H1 (cell line): Measurements from ENCODE around the gene GSPT1. TPM values are rescaled to one million over a fixed set of nuclear protein-coding genes. Genes with fewer than 3 reads are reported as not detected.

Experiments used
- CTCF ChIA-PET: fragments of 300-600 bp; sonication (Branson Sonifier 250); formaldehyde crosslinking; loops from one replicate; lab custom pipeline; 2021; ENCODE audit not compliant: partially characterized antibody; lab: Charles Lee
- POLR2A ChIA-PET: fragments of 300-600 bp; sonication (Branson Sonifier 250); formaldehyde crosslinking; loops from one replicate; lab custom pipeline; 2021; ENCODE audit warnings: inconsistent platforms; ENCODE audit not compliant: partially characterized antibody; lab: Charles Lee
- DNase-seq, 2 experiments: peaks; one replicate each; pipeline versions ENCODE4 v3.0.0 to v3.0.0-alpha.2; 2010 to 2022; ENCODE audit warnings: low spot score in 2 of 2, low read depth in 1 of 2, mixed read lengths in 1 of 2
- FAIRE-seq: peaks from 2 replicates; lab custom pipeline; 2011; peaks lifted over from hg19 to GRCh38; lab: Jason Lieb, UNC
- H2AFZ ChIP-seq: 2 replicates; pipeline ENCODE4 v1.8.1; 2012; ENCODE audit warnings: low read length, inconsistent platforms
- H2AK5ac ChIP-seq: 2 replicates; pipeline ENCODE4 v1.6.1; 2013; ENCODE audit warnings: low read depth, low read length
- H2BK120ac ChIP-seq: replicated peaks from 2 replicates; pipeline ENCODE3; 2013; ENCODE audit warnings: low read depth, low read length, inconsistent platforms
- H2BK12ac ChIP-seq: 2 replicates; pipeline ENCODE4 v1.6.1; 2013; ENCODE audit warnings: low read depth, low read length
- H2BK15ac ChIP-seq: 2 replicates; pipeline ENCODE4 v1.6.1; 2013; ENCODE audit warnings: low read length
- H2BK20ac ChIP-seq: 2 replicates; pipeline ENCODE4 v1.6.1; 2013; ENCODE audit warnings: low read length
- H2BK5ac ChIP-seq: 2 replicates; pipeline ENCODE4 v1.6.1; 2013; ENCODE audit warnings: low read depth, low read length
- H3K14ac ChIP-seq: 2 replicates; pipeline ENCODE4 v1.6.1; 2013; ENCODE audit warnings: inconsistent platforms; ENCODE audit not compliant: insufficient read length
- H3K18ac ChIP-seq: 2 replicates; pipeline ENCODE4 v1.6.1; 2013; ENCODE audit warnings: low read length; ENCODE audit errors: extremely low read depth
- H3K23ac ChIP-seq: 2 replicates; pipeline ENCODE4 v1.6.1; 2013; ENCODE audit warnings: inconsistent platforms; ENCODE audit not compliant: insufficient read length
- H3K23me2 ChIP-seq: 2 replicates; pipeline ENCODE4 v1.6.1; 2013; ENCODE audit warnings: low read depth, low read length
- H3K27ac ChIP-seq: 2 replicates; pipeline ENCODE4 v1.6.1; 2011; ENCODE audit warnings: low read depth, low read length, inconsistent platforms
- H3K27me3 ChIP-seq, 4 experiments: replicated peaks in 1 of 4; 1 replicate in 1 of 4; 2 replicates in 3 of 4; pipeline versions ENCODE4 v1.6.1 to v1.8.1; 2011 to 2013; ENCODE audit warnings: low read length in 3 of 4, mild to moderate bottlenecking in 3 of 4, inconsistent platforms in 2 of 4, mixed read lengths in 2 of 4, moderate library complexity in 1 of 4; ENCODE audit not compliant: control insufficient read depth in 3 of 4, insufficient read depth in 3 of 4; ENCODE audit errors: extremely low read depth in 1 of 4
- H3K36me3 ChIP-seq, 4 experiments: 2 replicates each; pipeline versions ENCODE4 v1.6.1 to v1.8.1; 2011 to 2013; ENCODE audit warnings: mild to moderate bottlenecking in 4 of 4, low read length in 3 of 4, moderate library complexity in 2 of 4, control low read depth in 1 of 4, inconsistent platforms in 1 of 4; ENCODE audit not compliant: insufficient read depth in 4 of 4, control insufficient read depth in 2 of 4
- H3K4ac ChIP-seq: replicated peaks from 2 replicates; pipeline ENCODE3; 2013; ENCODE audit warnings: low read length, low read depth, mixed read lengths, inconsistent platforms; ENCODE audit not compliant: insufficient read length
- H3K4me1 ChIP-seq, 4 experiments: replicated peaks in 1 of 4; 1 replicate in 1 of 4; 2 replicates in 3 of 4; pipeline versions ENCODE4 v1.6.1 to v1.8.1; 2011 to 2013; ENCODE audit warnings: low read length in 3 of 4, inconsistent platforms in 2 of 4, mixed read lengths in 1 of 4; ENCODE audit not compliant: insufficient read depth in 4 of 4, control insufficient read depth in 3 of 4
- H3K4me2 ChIP-seq, 2 experiments: 2 replicates each; pipeline versions ENCODE4 v1.6.1 to v1.8.1; 2011 to 2013; ENCODE audit warnings: low read depth in 2 of 2, low read length in 2 of 2, control low read depth in 1 of 2, inconsistent platforms in 1 of 2, mild to moderate bottlenecking in 1 of 2; ENCODE audit not compliant: insufficient read depth in 1 of 2
- H3K4me3 ChIP-seq, 4 experiments: fragments of 200-600, 300-600 bp in 1 of 4; sonication (generic), shearing (Covaris generic), sonication (Bioruptor Twin) in 1 of 4; 2 replicates each; pipeline versions ENCODE4 v1.5.1 to v1.8.1; 2011 to 2016; ENCODE audit warnings: low read length in 4 of 4, low read depth in 3 of 4, control low read depth in 2 of 4, inconsistent platforms in 2 of 4, mild to moderate bottlenecking in 2 of 4, mixed read lengths in 1 of 4, moderate library complexity in 1 of 4; ENCODE audit not compliant: insufficient read depth in 2 of 4; ENCODE audit errors: extremely low read depth in 1 of 4
- H3K56ac ChIP-seq: replicated peaks from 2 replicates; pipeline ENCODE3; 2013; ENCODE audit warnings: low read depth, mild to moderate bottlenecking, mixed read lengths, low read length, inconsistent platforms; ENCODE audit not compliant: insufficient read length
- H3K79me1 ChIP-seq: 2 replicates; pipeline ENCODE4 v1.6.1; 2013; ENCODE audit warnings: low read depth, low read length, control low read depth
- H3K79me2 ChIP-seq, 2 experiments: 2 replicates each; pipeline versions ENCODE4 v1.6.1 to v1.8.1; 2012 to 2013; ENCODE audit warnings: low read length in 2 of 2, mild to moderate bottlenecking in 2 of 2, inconsistent platforms in 1 of 2; ENCODE audit not compliant: insufficient read depth in 2 of 2, control insufficient read depth in 1 of 2
- H3K9ac ChIP-seq, 4 experiments: replicated peaks in 1 of 4; 1 replicate in 1 of 4; 2 replicates in 3 of 4; pipeline versions ENCODE4 v1.6.1 to v1.8.1; 2011 to 2013; ENCODE audit warnings: low read depth in 3 of 4, low read length in 3 of 4, control low read depth in 2 of 4, mild to moderate bottlenecking in 2 of 4, moderate library complexity in 2 of 4, inconsistent platforms in 1 of 4; ENCODE audit errors: extremely low read depth in 1 of 4
- H3K9me3 ChIP-seq, 2 experiments: 2 replicates each; pipeline versions ENCODE4 v1.6.1 to v1.8.1; 2012 to 2013; ENCODE audit warnings: mild to moderate bottlenecking in 2 of 2, moderate library complexity in 2 of 2, control low read depth in 1 of 2, inconsistent platforms in 1 of 2, low read depth in 1 of 2, low read length in 1 of 2, mixed read lengths in 1 of 2; ENCODE audit not compliant: insufficient read depth in 2 of 2
- H4K20me1 ChIP-seq, 2 experiments: replicated peaks in 1 of 2; 2 replicates each; pipeline versions ENCODE3 to v1.8.1; 2011 to 2013; ENCODE audit warnings: inconsistent platforms in 2 of 2, low read length in 2 of 2, mild to moderate bottlenecking in 1 of 2; ENCODE audit not compliant: insufficient read depth in 2 of 2, control insufficient read depth in 1 of 2
- H4K5ac ChIP-seq: 2 replicates; pipeline ENCODE4 v1.6.1; 2013; ENCODE audit warnings: low read length, low read depth, mixed read lengths, inconsistent platforms; ENCODE audit not compliant: insufficient read length
- H4K8ac ChIP-seq: 2 replicates; pipeline ENCODE4 v1.8.0; 2013; ENCODE audit warnings: mild to moderate bottlenecking, moderate library complexity, low read length, inconsistent platforms; ENCODE audit not compliant: insufficient read depth; ENCODE audit errors: extremely low read depth
- H4K91ac ChIP-seq: replicated peaks from 2 replicates; pipeline ENCODE3; 2013; ENCODE audit warnings: low read length, mixed read lengths, inconsistent platforms; ENCODE audit not compliant: insufficient read length
- MAFK ChIP-seq: IDR thresholded peaks from 2 replicates; pipeline ENCODE4 v1.6.1; 2012; ENCODE audit warnings: low read depth, mild to moderate bottlenecking, improper control_type of control experiment, low read length
- NANOG ChIP-seq: IDR thresholded peaks from 2 replicates; pipeline ENCODE4 v1.6.1; 2011; ENCODE audit warnings: low read length, low read depth, mild to moderate bottlenecking, inconsistent platforms; ENCODE audit not compliant: insufficient read depth, poor library complexity, severe bottlenecking
- POU5F1 ChIP-seq: IDR thresholded peaks from 2 replicates; pipeline ENCODE4 v1.6.1; 2011; ENCODE audit warnings: low read depth, mild to moderate bottlenecking, low read length, moderate library complexity
- RAD21 ChIP-seq, 2 experiments: IDR thresholded peaks in 1 of 2; conservative IDR thresholded peaks in 1 of 2; 2 replicates each; pipeline ENCODE4 v1.6.1; 2011; ENCODE audit warnings: low read depth in 2 of 2, low read length in 2 of 2, improper control_type of control experiment in 1 of 2, inconsistent platforms in 1 of 2, mild to moderate bottlenecking in 1 of 2, moderate library complexity in 1 of 2
- RNF2 ChIP-seq: fragments of 200-900, 300-1000 bp; sonication (generic); IDR thresholded peaks from 2 replicates; pipeline ENCODE4 v1.7.1; 2016; ENCODE audit warnings: borderline replicate concordance, low read depth, mild to moderate bottlenecking, antibody characterized with exemption, low read length; ENCODE audit not compliant: poor library complexity, severe bottlenecking; ENCODE audit errors: missing control alignments
- SIX5 ChIP-seq: IDR thresholded peaks from 2 replicates; pipeline ENCODE4 v1.6.1; 2011; ENCODE audit warnings: mild to moderate bottlenecking, low read depth, low read length
- TAF1 ChIP-seq: IDR thresholded peaks from 2 replicates; pipeline ENCODE4 v1.6.1; 2011; ENCODE audit warnings: mild to moderate bottlenecking, low read depth, low read length
- TEAD4 ChIP-seq: IDR thresholded peaks from 2 replicates; pipeline ENCODE4 v1.6.1; 2012; ENCODE audit warnings: low read depth, low read length, inconsistent platforms, mixed read lengths
- YY1 ChIP-seq: IDR thresholded peaks from 2 replicates; pipeline ENCODE4 v1.6.1; 2011; ENCODE audit warnings: low read depth, mild to moderate bottlenecking, low read length
- ZNF274 ChIP-seq: IDR thresholded peaks from 2 replicates; pipeline ENCODE4 v1.7.0; 2012; ENCODE audit warnings: low read length, borderline replicate concordance; ENCODE audit errors: extremely low read depth
- WGBS, 2 experiments: shearing (Covaris generic) in 1 of 2; methylation state at CpG; one replicate each; pipeline versions ENCODE4 v1.1.6 to v1.1.7; 2013 to 2015; ENCODE audit warnings: low lambda C conversion rate in 2 of 2, mixed read lengths in 2 of 2, inconsistent platforms in 1 of 2, low coverage in 1 of 2, missing lambda C conversion rate in 1 of 2; ENCODE audit not compliant: insufficient replicate concordance in 2 of 2, insufficient coverage in 1 of 2, insufficient read length in 1 of 2; ENCODE audit errors: extremely low coverage in 1 of 2, missing lambda C conversion rate in 1 of 2; 5-methylcytosine and 5-hydroxymethylcytosine counted together
- polyA plus RNA-seq, 7 experiments: library from polyadenylated mRNA; depleted of rRNA in 3 of 7; stranded (reverse) in 5 of 7; unstranded in 2 of 7; fragments of >200 nt in 5 of 7; fragments of 200-250 nt in 2 of 7; gene quantifications; 1 replicate in 5 of 7; 2 replicates in 1 of 7; 4 replicates in 1 of 7; pipeline versions ENCODE4 v1.2.1 to v1.2.3, GENCODE V29; 2011 to 2013; ENCODE audit warnings: missing spikeins in 2 of 7, mixed read lengths in 2 of 7
- total RNA-seq: library from RNA; stranded (reverse); fragmentation: NEBNext Ultra II Directional; extraction: Animal tissue kit (Norgen Biotek cat#: 25700); gene quantifications from 2 replicates; pipeline ENCODE4 v1.2.1, GENCODE V29; 2021
- TF ChIP-seq, protein P1 (sequence below): IDR thresholded peaks from 2 replicates; pipeline ENCODE4 v1.6.1; 2011; ENCODE audit warnings: low read depth, mild to moderate bottlenecking, low read length; ENCODE audit not compliant: insufficient read depth

GSPT1 gene
- total and polyA plus RNA-seq, 2 of the 8 experiments (the other 6 are each of a cell fraction or from before 2014, with no cell fraction given), result 51.0 to 204 TPM

DNA sequence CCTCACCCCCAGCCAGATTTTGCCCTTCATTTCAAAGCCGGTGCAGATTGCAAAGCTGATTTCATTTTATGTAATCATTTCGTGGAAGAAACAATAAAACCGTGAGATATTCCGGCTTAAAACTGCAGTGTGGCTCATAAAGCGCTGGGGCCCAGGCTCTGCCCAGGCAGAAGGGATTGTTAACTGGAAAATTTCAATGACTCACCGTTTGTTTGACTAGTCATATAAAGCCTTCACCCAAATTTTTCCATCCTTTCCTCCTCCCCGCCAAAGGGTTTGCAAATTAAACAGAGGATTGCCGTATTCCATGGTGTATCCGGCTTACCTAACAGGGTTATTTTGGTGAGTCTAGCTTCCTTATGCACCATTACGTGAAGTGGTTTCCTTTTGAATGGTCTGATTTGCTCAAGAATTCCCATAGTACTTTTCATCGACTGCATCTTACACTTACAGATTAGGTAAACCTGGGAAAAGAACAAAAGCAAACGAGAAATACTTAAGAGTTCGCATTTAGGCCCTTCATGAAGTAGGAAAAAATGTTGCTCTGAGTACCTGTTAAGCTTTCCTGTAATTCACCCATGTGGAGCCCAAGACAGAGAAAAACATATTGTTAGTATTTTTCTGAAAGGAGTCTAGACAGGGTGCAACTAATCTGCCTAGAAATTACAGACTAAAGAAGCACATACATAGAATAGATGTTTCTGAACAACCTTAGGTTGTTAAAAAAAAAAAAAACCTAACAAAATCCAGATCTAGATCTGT is 949 bp upstream of the GSPT1 start:
- H4K20me1 ChIP-seq, result peaks cover 7 to 12% of the 10 kb centered on the region in 2 experiments
- whole genome bisulfite sequencing, 2 experiments, result 79% methylated on average over 13 of the region's 13 CpGs; no CpG with 5 or more reads in 1 of the 2 experiments
- H2BK12ac ChIP-seq, result no peak overlapping the region
- H2AK5ac ChIP-seq, result no peak overlapping the region
- H4K8ac ChIP-seq, result no peak overlapping the region
- peak overlapping the region; percentile 11 for H4K91ac ChIP-seq
- no peak overlapping the region for H3K27ac ChIP-seq
- no peaks in the 10 kb centered on the region for H3K27me3 ChIP-seq
- H4K5ac ChIP-seq, result peak overlapping the region; percentile 68
- H3K9ac ChIP-seq, result no peak overlapping the region; a peak in 1 of 7 replicates
- no peak overlapping the region for H3K23ac ChIP-seq
- H3K23me2 ChIP-seq, result peaks cover 12% of the 10 kb centered on the region
- ChIA-PET POLR2A (interaction anchor here (0.6 to 0.9 kb wide), 2 partner anchors 54 to 66 kb away, joined by 3 to 4 read pairs; partner anchors contain the start of gene RSL1D1), CTCF (interaction anchor here (1.1 to 2.4 kb wide), 3 partner anchors 28 to 179 kb away, joined by 3 to 14 read pairs (median 3); no protein-coding TSS in a partner anchor)
- H3K4ac ChIP-seq, result peak overlapping the region; percentile 44
- H2BK120ac ChIP-seq, result no peak overlapping the region
- no peak for DNase-seq
- H3K79me1 ChIP-seq, result no peaks in the 10 kb centered on the region
- H3K56ac ChIP-seq, result no peak overlapping the region
- H3K36me3 ChIP-seq, result no peaks in the 10 kb centered on the region
- H2BK20ac ChIP-seq, result no peak overlapping the region
- H2AFZ ChIP-seq, result peak overlapping the region; percentile 53
- peak overlapping the region; percentile 25 to 99 (median 32); a peak in 6 of 8 replicates for H3K4me3 ChIP-seq
- H2BK5ac ChIP-seq, result no peak overlapping the region
- H3K4me1 ChIP-seq, result peaks cover 0 to 8% (median 6%) of the 10 kb centered on the region in 4 experiments; a peak in 2 of 7 replicates
- no peak overlapping the region for H3K14ac ChIP-seq
- H3K9me3 ChIP-seq, result no peaks in the 10 kb centered on the region
- no peak for FAIRE-seq
- peak overlapping the region; percentile 5; the same call in 1 of the 2 replicates for H3K18ac ChIP-seq
- peak overlapping the region; percentile 68 to 75 for H3K4me2 ChIP-seq
- peaks cover 22 to 35% of the 10 kb centered on the region in 2 experiments for H3K79me2 ChIP-seq
- no peak overlapping the region for H2BK15ac ChIP-seq
- TF ChIP-seq, protein P1, sequence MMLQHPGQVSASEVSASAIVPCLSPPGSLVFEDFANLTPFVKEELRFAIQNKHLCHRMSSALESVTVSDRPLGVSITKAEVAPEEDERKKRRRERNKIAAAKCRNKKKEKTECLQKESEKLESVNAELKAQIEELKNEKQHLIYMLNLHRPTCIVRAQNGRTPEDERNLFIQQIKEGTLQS, result no peak
- no peak for TF ChIP-seq RNF2
- TF ChIP-seq TAF1, result no peak
- no peak for TF ChIP-seq ZNF274
- TF ChIP-seq SIX5, result no peak
- no peak for TF ChIP-seq TEAD4
- TF ChIP-seq POU5F1, result no peak
- no peak for TF ChIP-seq RAD21 (IDR thresholded peaks at IDR 0.05 in 1 of 2, conservative IDR thresholded peaks at IDR 0.05 in 1 of 2; ENCODE audit: low read depth in 2 of 2, low read length in 2 of 2)
- TF ChIP-seq NANOG, result no peak
- no peak for TF ChIP-seq YY1
- no peak for TF ChIP-seq MAFK
